ENCODE measurements around the gene DNAH14.

Gene DNAH14

GRCh38 chr1:225355863-225356262 lies 426.4 kb downstream of the DNAH14 start:
- Histone ChIP-seq H3K4me3 (replicated peaks; ENCODE audit: low read depth, low read length) (no peak overlapping the region), H3K27me3 (replicated peaks; ENCODE audit: control insufficient read depth, insufficient read depth, low read length) (no peaks in the 10 kb centered on the region), H3K36me3 (ENCODE audit: control insufficient read depth, insufficient read depth, low read length) (no peaks in the 10 kb centered on the region)
- DNase-seq (ENCODE audit: extremely low read depth, insufficient read length): no peak
- TF ChIP-seq, protein P1, sequence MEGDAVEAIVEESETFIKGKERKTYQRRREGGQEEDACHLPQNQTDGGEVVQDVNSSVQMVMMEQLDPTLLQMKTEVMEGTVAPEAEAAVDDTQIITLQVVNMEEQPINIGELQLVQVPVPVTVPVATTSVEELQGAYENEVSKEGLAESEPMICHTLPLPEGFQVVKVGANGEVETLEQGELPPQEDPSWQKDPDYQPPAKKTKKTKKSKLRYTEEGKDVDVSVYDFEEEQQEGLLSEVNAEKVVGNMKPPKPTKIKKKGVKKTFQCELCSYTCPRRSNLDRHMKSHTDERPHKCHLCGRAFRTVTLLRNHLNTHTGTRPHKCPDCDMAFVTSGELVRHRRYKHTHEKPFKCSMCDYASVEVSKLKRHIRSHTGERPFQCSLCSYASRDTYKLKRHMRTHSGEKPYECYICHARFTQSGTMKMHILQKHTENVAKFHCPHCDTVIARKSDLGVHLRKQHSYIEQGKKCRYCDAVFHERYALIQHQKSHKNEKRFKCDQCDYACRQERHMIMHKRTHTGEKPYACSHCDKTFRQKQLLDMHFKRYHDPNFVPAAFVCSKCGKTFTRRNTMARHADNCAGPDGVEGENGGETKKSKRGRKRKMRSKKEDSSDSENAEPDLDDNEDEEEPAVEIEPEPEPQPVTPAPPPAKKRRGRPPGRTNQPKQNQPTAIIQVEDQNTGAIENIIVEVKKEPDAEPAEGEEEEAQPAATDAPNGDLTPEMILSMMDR (IDR thresholded peaks at IDR 0.05; ENCODE audit: insufficient read depth, low read length, poor library complexity, severe bottlenecking): no peak

GRCh38 chr1:225360119-225360518 lies 430.6 kb downstream of the DNAH14 start:
- Histone ChIP-seq H3K4me3 (replicated peaks; ENCODE audit: low read depth, low read length) (no peak overlapping the region), H3K27me3 (replicated peaks; ENCODE audit: control insufficient read depth, insufficient read depth, low read length) (no peaks in the 10 kb centered on the region), H3K36me3 (ENCODE audit: control insufficient read depth, insufficient read depth, low read length) (no peaks in the 10 kb centered on the region)
- DNase-seq (ENCODE audit: extremely low read depth, insufficient read length): no peak
- TF ChIP-seq, protein P1 (IDR thresholded peaks at IDR 0.05; ENCODE audit: insufficient read depth, low read length, poor library complexity, severe bottlenecking): no peak

DNA sequence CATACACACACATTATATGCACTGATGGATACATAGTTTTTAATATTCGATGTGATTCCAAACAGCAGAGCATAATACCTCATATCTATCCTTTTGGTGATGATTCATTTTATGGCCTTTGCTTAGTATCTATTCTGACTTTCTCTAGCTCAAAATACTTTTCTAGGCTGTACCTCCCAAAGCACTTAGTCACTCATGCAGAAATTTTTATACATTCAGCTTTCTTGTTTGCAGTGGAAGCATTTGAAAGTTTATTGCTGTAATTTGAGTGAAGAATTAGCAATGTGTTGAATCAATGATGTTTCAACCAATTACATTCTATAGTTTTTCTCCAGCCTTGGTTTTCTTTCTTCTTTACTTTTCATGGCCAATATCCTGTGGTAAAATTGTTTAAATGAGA lies 431.7 kb downstream of the DNAH14 start:
- TF ChIP-seq, protein P1 (IDR thresholded peaks at IDR 0.05; ENCODE audit: insufficient read depth, low read length, poor library complexity, severe bottlenecking): no peak
- Histone ChIP-seq H3K36me3 (ENCODE audit: control insufficient read depth, insufficient read depth, low read length) (no peaks in the 10 kb centered on the region), H3K27me3 (replicated peaks; ENCODE audit: control insufficient read depth, insufficient read depth, low read length) (no peaks in the 10 kb centered on the region), H3K4me3 (replicated peaks; ENCODE audit: low read depth, low read length) (no peak overlapping the region)
- DNase-seq (ENCODE audit: extremely low read depth, insufficient read length): no peak

DNA sequence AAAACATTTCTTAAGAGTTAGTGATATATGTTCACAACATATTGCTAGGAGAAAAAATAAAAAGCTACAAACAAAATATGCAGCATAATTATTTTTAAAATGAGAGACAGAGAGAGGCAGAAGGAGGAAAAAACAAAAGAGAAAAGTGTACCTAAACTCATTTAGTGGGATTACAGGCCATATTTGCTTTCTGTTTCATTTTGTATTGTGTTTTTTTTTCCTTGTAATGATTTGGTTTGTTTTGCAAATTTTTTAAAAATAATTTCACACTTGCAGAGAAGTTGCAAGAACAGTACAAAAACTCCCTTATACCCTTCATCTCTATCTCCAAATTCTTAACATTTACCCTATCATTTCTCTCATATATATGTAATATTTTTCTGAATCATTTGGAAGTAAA lies 433.3 kb downstream of the DNAH14 start:
- no peak for DNase-seq (ENCODE audit: extremely low read depth, insufficient read length)
- Histone ChIP-seq H3K36me3 (ENCODE audit: control insufficient read depth, insufficient read depth, low read length) (no peaks in the 10 kb centered on the region), H3K4me3 (replicated peaks; ENCODE audit: low read depth, low read length) (no peak overlapping the region), H3K27me3 (replicated peaks; ENCODE audit: control insufficient read depth, insufficient read depth, low read length) (no peaks in the 10 kb centered on the region)
- TF ChIP-seq, protein P1 (IDR thresholded peaks at IDR 0.05; ENCODE audit: insufficient read depth, low read length, poor library complexity, severe bottlenecking): no peak

DNA sequence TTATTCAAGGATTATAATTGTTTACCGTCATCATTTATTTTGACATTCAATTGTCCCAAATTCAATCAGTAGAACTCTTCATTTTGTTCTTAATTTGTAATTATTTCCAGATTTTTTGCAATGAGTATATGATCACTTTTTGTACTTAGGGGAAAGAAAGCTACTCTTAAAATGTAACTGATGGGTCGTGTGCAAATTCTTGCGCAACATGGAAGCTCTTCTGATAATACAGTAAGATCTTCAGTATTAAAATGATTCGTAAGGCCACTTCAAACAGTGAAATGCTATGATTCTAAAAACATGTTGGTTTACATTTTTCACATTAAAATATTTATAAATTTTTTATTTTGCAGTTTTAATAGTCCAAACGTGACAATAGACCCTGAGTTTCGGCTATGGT lies 435.0 kb downstream of the DNAH14 start:
- no peak for DNase-seq (ENCODE audit: extremely low read depth, insufficient read length)
- Histone ChIP-seq H3K27me3 (replicated peaks; ENCODE audit: control insufficient read depth, insufficient read depth, low read length) (no peaks in the 10 kb centered on the region), H3K4me3 (replicated peaks; ENCODE audit: low read depth, low read length) (no peak overlapping the region), H3K36me3 (ENCODE audit: control insufficient read depth, insufficient read depth, low read length) (no peaks in the 10 kb centered on the region)
- TF ChIP-seq, protein P1 (IDR thresholded peaks at IDR 0.05; ENCODE audit: insufficient read depth, low read length, poor library complexity, severe bottlenecking): no peak

DNA sequence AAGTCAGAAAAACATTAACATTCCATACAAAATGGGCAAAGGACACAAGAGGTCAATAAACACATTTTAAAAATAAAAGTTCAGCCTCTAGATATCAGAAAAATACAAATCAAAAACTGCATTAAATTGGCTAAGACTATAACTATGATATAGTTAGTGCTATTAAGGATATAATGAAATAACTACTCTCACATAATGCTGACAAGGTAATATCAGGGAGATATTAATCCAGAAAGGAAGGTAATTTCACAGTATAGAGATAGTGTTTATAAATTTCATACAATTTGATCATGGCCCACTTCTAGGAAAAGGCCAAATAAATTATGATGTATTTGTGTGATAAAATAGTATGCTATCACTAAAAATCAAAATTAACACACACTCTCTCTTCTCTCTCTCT lies 436.5 kb downstream of the DNAH14 start:
- no peak for DNase-seq (ENCODE audit: extremely low read depth, insufficient read length)
- TF ChIP-seq, protein P1 (IDR thresholded peaks at IDR 0.05; ENCODE audit: insufficient read depth, low read length, poor library complexity, severe bottlenecking): no peak
- Histone ChIP-seq H3K27me3 (replicated peaks; ENCODE audit: control insufficient read depth, insufficient read depth, low read length) (no peaks in the 10 kb centered on the region), H3K36me3 (ENCODE audit: control insufficient read depth, insufficient read depth, low read length) (no peaks in the 10 kb centered on the region), H3K4me3 (replicated peaks; ENCODE audit: low read depth, low read length) (no peak overlapping the region)
